ENCODE results near the gene FOXF2. TPM values are rescaled to one million over a fixed set of nuclear protein-coding genes. Genes with fewer than 3 reads are reported as not detected.

Gene FOXF2
- not detected in 2 replicates for total RNA-seq (2016; rRNA removed; fragmentation: Illumina TruSeq; extraction: Trizol)
- not detected in 2 replicates for total RNA-seq (2016; cell fraction: cytosol; rRNA removed; fragmentation: Illumina TruSeq; extraction: Trizol; ENCODE audit: low read depth)
- not detected in 2 replicates for total RNA-seq (2016; cell fraction: insoluble cytoplasmic fraction; rRNA removed; fragmentation: Illumina TruSeq; extraction: Trizol)
- not detected in 2 replicates for total RNA-seq (2016; cell fraction: membrane; rRNA removed; fragmentation: Illumina TruSeq; extraction: Trizol)
- total RNA-seq (2016; cell fraction: nucleus; rRNA removed; fragmentation: Illumina TruSeq; extraction: Trizol) = not detected in 2 replicates
- polyA plus RNA-seq (2011; rRNA removed) = not detected in 2 replicates
- 0.03 TPM in 2 replicates for polyA plus RNA-seq (2011; cell fraction: cytosol; rRNA removed)
- not detected in 2 replicates for polyA plus RNA-seq (2011; cell fraction: nucleus; rRNA removed)
- not detected in 2 replicates for polyA plus RNA-seq (2012)
- polyA plus RNA-seq (2016; cell fraction: cytosol; fragmentation: Illumina TruSeq; extraction: Trizol; ENCODE audit: low read depth) = not detected in 2 replicates
- polyA plus RNA-seq (2016; cell fraction: insoluble cytoplasmic fraction; fragmentation: Illumina TruSeq; extraction: Trizol; ENCODE audit: low read depth) = not detected in 2 replicates
- not detected in 2 replicates for polyA plus RNA-seq (2016; cell fraction: membrane; fragmentation: Illumina TruSeq; extraction: Trizol; ENCODE audit: low read depth)
- not detected in 2 replicates for polyA plus RNA-seq (2016; cell fraction: nucleus; fragmentation: Illumina TruSeq; extraction: Trizol; ENCODE audit: insufficient read depth, low read depth)
- polyA minus RNA-seq (2011; rRNA and poly(A)+ RNA removed; ENCODE audit: low replicate concordance) = 33.4 TPM in 1 of 2 replicates, not detected in the other
- polyA minus RNA-seq (2011; cell fraction: cytosol; rRNA and poly(A)+ RNA removed) = 0.26 and 0.30 TPM in 2 replicates
- polyA minus RNA-seq (2011; cell fraction: nucleus; rRNA and poly(A)+ RNA removed) = 0.13 TPM in 1 of 2 replicates, not detected in the other
- Bru-seq, nascent RNA = not detected
- BruChase-seq, experiment 1, labeled RNA remaining after a 6-hour chase = percentile 20 among the genes with signal in this experiment
- BruChase-seq, experiment 2, labeled RNA remaining after a 2-hour chase = not detected
- long read RNA-seq, experiment 1 = 0 reads
- long read RNA-seq, experiment 2 = 0 reads

DNA sequence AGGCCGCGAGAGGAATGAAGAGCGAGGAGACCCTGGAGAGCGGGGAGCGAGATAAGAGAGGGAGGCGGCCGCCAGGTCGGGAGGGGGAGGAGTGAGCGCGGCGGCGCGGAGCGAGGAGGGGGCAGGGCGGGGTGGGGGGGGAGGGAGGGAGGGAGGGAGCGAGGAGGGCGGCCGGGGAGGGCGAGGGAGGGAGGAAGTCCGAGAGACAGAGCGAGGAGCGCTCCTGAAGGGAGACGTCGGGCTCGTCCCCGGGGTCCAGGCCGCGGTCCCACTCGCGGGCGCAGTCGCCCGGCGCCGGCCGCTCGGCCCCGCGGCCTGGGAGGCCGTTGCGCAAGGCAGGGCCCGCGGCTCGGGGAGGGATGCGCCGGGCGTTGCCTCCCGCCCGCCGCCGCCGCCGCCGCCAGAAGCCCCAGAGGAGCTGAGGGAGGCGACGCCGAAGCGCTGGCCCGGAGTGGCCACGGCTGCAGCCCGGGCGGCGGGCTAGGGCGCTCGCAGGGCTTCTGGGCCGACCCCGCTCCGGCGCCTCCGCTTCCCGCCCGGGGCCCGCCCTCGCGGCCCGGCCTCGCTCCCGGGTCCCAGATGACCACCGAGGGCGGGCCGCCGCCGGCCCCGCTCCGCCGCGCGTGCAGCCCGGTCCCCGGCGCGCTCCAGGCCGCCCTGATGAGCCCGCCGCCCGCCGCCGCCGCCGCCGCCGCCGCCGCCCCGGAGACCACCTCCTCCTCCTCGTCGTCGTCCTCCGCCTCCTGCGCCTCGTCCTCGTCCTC lies at the start of gene FOXF2:
Gene FOXF2, plus strand, starts transcription at position 208 of the 764 bp plus-strand sequence. Its CDS starts 372 bp downstream, at position 580.
- H3K27me3 ChIP-seq (ENCODE audit: control insufficient read depth in 1 of 2, insufficient read depth in 2 of 2, low read length in 2 of 2) = peaks cover 49 to 93% of the 10 kb centered on the region in 2 experiments
- no peak within 1 kb of the TSS for H3K9ac ChIP-seq (ENCODE audit: insufficient read depth, low read depth, low read length)
- peaks cover 10% of the 10 kb centered on the region; the same call in 1 of the 2 replicates for H3K4me1 ChIP-seq (ENCODE audit: insufficient read depth, low read length)
- H2AFZ ChIP-seq (ENCODE audit: low read length) = no peak within 1 kb of the TSS
- FAIRE-seq = no peak
- H3K27ac ChIP-seq (ENCODE audit: extremely low read length, insufficient read depth, low read length) = no peak within 1 kb of the TSS
- ChIA-PET POLR2A (no interaction called here), CTCF (ENCODE audit: low intra/inter-chr PET ratio, low total read pairs) (no interaction called here)
- no peak for DNase-seq (ENCODE audit: low spot score)
- intact Hi-C loops (cut with micrococcal nuclease; ENCODE audit: unreplicated experiment) = no loop called here
- TF ChIP-seq, protein P1, sequence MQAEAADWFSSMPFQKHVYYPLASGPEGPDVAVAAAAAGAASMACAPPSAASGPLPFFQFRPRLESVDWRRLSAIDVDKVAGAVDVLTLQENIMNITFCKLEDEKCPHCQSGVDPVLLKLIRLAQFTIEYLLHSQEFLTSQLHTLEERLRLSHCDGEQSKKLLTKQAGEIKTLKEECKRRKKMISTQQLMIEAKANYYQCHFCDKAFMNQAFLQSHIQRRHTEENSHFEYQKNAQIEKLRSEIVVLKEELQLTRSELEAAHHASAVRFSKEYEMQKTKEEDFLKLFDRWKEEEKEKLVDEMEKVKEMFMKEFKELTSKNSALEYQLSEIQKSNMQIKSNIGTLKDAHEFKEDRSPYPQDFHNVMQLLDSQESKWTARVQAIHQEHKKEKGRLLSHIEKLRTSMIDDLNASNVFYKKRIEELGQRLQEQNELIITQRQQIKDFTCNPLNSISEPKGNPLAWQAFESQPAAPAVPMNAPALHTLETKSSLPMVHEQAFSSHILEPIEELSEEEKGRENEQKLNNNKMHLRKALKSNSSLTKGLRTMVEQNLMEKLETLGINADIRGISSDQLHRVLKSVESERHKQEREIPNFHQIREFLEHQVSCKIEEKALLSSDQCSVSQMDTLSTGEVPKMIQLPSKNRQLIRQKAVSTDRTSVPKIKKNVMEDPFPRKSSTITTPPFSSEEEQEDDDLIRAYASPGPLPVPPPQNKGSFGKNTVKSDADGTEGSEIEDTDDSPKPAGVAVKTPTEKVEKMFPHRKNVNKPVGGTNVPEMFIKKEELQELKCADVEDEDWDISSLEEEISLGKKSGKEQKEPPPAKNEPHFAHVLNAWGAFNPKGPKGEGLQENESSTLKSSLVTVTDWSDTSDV (CRISPR knock-in tag; IDR thresholded peaks at IDR 0.05) = no peak
- TF ChIP-seq THYN1 (CRISPR knock-in tag; IDR thresholded peaks at IDR 0.05; ENCODE audit: borderline replicate concordance, low read depth) (no peak), ASH2L (IDR thresholded peaks at IDR 0.05; ENCODE audit: insufficient read length, low read depth, low read length) (no peak), SRF (IDR thresholded peaks at IDR 0.05; ENCODE audit: low read depth, low read length) (no peak), KLF15 (CRISPR knock-in tag; IDR thresholded peaks at IDR 0.05; ENCODE audit: borderline replicate concordance) (no peak), CEBPB (IDR thresholded peaks at IDR 0.05; ENCODE audit: borderline replicate concordance, low read depth, low read length) (peak; percentile 70; the same call in 1 of the 2 replicates), HNRNPK (IDR thresholded peaks at IDR 0.05; ENCODE audit: low read depth, low read length, poor library complexity, severe bottlenecking) (peak; percentile 67), ZBTB25 (CRISPR knock-in tag; IDR thresholded peaks at IDR 0.05) (no peak), MIXL1 (CRISPR knock-in tag; IDR thresholded peaks at IDR 0.05) (no peak), PCBP2 (optimal IDR thresholded peaks at IDR 0.05; ENCODE audit: low read depth, low read length, poor library complexity, severe bottlenecking) (no peak), CENPX (CRISPR knock-in tag; IDR thresholded peaks at IDR 0.05) (no peak)
- TF ChIP-seq, protein P2, sequence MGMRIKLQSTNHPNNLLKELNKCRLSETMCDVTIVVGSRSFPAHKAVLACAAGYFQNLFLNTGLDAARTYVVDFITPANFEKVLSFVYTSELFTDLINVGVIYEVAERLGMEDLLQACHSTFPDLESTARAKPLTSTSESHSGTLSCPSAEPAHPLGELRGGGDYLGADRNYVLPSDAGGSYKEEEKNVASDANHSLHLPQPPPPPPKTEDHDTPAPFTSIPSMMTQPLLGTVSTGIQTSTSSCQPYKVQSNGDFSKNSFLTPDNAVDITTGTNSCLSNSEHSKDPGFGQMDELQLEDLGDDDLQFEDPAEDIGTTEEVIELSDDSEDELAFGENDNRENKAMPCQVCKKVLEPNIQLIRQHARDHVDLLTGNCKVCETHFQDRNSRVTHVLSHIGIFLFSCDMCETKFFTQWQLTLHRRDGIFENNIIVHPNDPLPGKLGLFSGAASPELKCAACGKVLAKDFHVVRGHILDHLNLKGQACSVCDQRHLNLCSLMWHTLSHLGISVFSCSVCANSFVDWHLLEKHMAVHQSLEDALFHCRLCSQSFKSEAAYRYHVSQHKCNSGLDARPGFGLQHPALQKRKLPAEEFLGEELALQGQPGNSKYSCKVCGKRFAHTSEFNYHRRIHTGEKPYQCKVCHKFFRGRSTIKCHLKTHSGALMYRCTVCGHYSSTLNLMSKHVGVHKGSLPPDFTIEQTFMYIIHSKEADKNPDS (CRISPR knock-in tag; IDR thresholded peaks at IDR 0.05) = no peak
- no TSS peak for BruUV-seq (replicated peaks)
- no peaks in the 10 kb centered on the region for H3K36me3 ChIP-seq (replicated peaks in 1 of 2; ENCODE audit: control insufficient read depth in 1 of 2, insufficient read depth in 2 of 2, low read length in 2 of 2)
- peak; percentile 8; the same call in 2 of the 3 replicates for ATAC-seq
- no peaks in the 10 kb centered on the region for H3K79me2 ChIP-seq (ENCODE audit: insufficient read depth, low read length)
- peak within 1 kb of the TSS; percentile 56 for H3K4me2 ChIP-seq (ENCODE audit: low read depth, low read length)
- in situ Hi-C loops (cut with HindIII; ENCODE audit: extremely low pct_ligation_motif_present, low pct_unique_long_range_greater_than_20kb) = loop anchor here (10.0 kb wide), 1 partner anchor 795 kb away; no protein-coding TSS in a partner anchor
- H3K4me3 ChIP-seq (replicated peaks in 1 of 3; ENCODE audit: insufficient read depth in 1 of 3, low read depth in 2 of 3, low read length in 3 of 3) = peak within 1 kb of the TSS in 2 of 3 experiments; percentile 23 to 59; a peak in 1 of 6 replicates
- no peaks in the 10 kb centered on the region for H3K9me3 ChIP-seq (ENCODE audit: low read length)
- WGBS (ENCODE audit: low lambda C conversion rate) = 7% methylated on average over 62 of the region's 112 CpGs
- peaks cover 4% of the 10 kb centered on the region for H4K20me1 ChIP-seq (ENCODE audit: insufficient read depth, low read length)

Data from HepG2 (cell line).